AG04449 (cell line): ENCODE measurements around the gene SGO2.
A peak's percentile ranks its signal among the peaks of the same experiment; 100 is the strongest.

Experiments used
- CTCF ChIA-PET: fragments of 350-600 bp; formaldehyde crosslinking; extraction: SDS; loops from one replicate; lab custom pipeline; 2021; ENCODE audit warnings: antibody characterized with exemption; lab: Yijun Ruan, JAX
- POLR2A ChIA-PET: fragments of 400-600, 350-600 bp; formaldehyde crosslinking; extraction: SDS; loops from one replicate; lab custom pipeline; 2020; ENCODE audit warnings: antibody characterized with exemption, inconsistent platforms; lab: Yijun Ruan, JAX
- DNase-seq: peaks from one replicate; pipeline ENCODE4 v3.0.0-alpha.2; 2010; ENCODE audit warnings: low read depth, low spot score
- H3K4me3 ChIP-seq: 2 replicates; pipeline ENCODE4 v1.5.1; 2011; ENCODE audit warnings: low read depth, mild to moderate bottlenecking, control low read depth, low read length
- CTCF ChIP-seq: IDR thresholded peaks from one replicate; pipeline ENCODE4 v1.5.1; 2011; ENCODE audit warnings: mild to moderate bottlenecking, moderate library complexity, low read length, control low read depth, inconsistent platforms; ENCODE audit not compliant: insufficient read depth; ENCODE audit errors: missing control alignments

Gene SGO2

GRCh38 chr2:200483729-200484198 is 42.2 kb upstream of the SGO2 start:
- H3K4me3 ChIP-seq = no peak overlapping the region
- CTCF ChIA-PET = interaction anchor here (0.9 to 13.6 kb wide), 15 partner anchors 10 to 513 kb away, joined by 3 to 242 read pairs (median 5); partner anchors contain the start of gene KCTD18
- TF ChIP-seq CTCF = peak; percentile 49
- no peak for DNase-seq
- POLR2A ChIA-PET = no interaction called here

GRCh38 chr2:200484934-200485333 is 41.1 kb upstream of the SGO2 start:
- no peak for TF ChIP-seq CTCF
- CTCF ChIA-PET = interaction anchor here (1.0 to 13.6 kb wide), 12 partner anchors 9 to 508 kb away, joined by 3 to 242 read pairs (median 7); partner anchors contain the start of gene KCTD18
- POLR2A ChIA-PET = no interaction called here
- H3K4me3 ChIP-seq = no peak overlapping the region
- no peak for DNase-seq

- no peak for TF ChIP-seq CTCF
- no peak overlapping the region for H3K4me3 ChIP-seq
- ChIA-PET POLR2A (no interaction called here), CTCF (interaction anchor here (0.8 to 13.6 kb wide), 8 partner anchors 10 to 510 kb away, joined by 3 to 242 read pairs (median 6); partner anchors contain the start of gene KCTD18)
- no peak for DNase-seq
Observed at GRCh38 chr2:200486529-200486928, 39.5 kb upstream of the SGO2 start.

GRCh38 chr2:200488169-200488568 is 37.8 kb upstream of the SGO2 start:
- POLR2A ChIA-PET = interaction anchor here (0.5 kb wide), 1 partner anchor 128 kb away, joined by 3 read pairs; no protein-coding TSS in a partner anchor
- DNase-seq = no peak
- CTCF ChIA-PET = interaction anchor here (1.4 to 13.6 kb wide), 3 partner anchors 21 to 511 kb away, joined by 5 to 242 read pairs (median 6); partner anchors contain the start of gene KCTD18

GRCh38 chr2:200490001-200490400 is 36.0 kb upstream of the SGO2 start:
- CTCF ChIA-PET = interaction anchor here (0.7 to 2.1 kb wide), 5 partner anchors 8 to 504 kb away, joined by 3 to 13 read pairs (median 5); no protein-coding TSS in a partner anchor
- TF ChIP-seq CTCF = no peak
- H3K4me3 ChIP-seq = no peak overlapping the region
- DNase-seq = no peak
- POLR2A ChIA-PET = no interaction called here

More at GRCh38 chr2:200488169-200488568, 37.8 kb upstream of the SGO2 start:
- no peak for TF ChIP-seq CTCF
- H3K4me3 ChIP-seq = no peak overlapping the region

- no peak for DNase-seq
- ChIA-PET POLR2A (interaction anchor here (0.6 to 0.9 kb wide), 2 partner anchors 17 to 135 kb away, joined by 3 to 4 read pairs; partner anchors contain the start of gene KCTD18), CTCF (interaction anchor here (1.2 to 2.4 kb wide), 6 partner anchors 9 to 518 kb away, joined by 4 to 18 read pairs (median 8); partner anchors contain the start of gene KCTD18)
- TF ChIP-seq CTCF = no peak
- no peak overlapping the region for H3K4me3 ChIP-seq
Observed at GRCh38 chr2:200492656-200493055, 33.4 kb upstream of the SGO2 start.
